Ectodermal cell (in vitro differentiated cells): ENCODE data around the gene LRRC52.
"Not testable (repeated sequence)": the region's sequence is repeated elsewhere in the genome, so short reads cannot be mapped to it uniquely, and the experiment has no call there.

Experiments used
- H3K27ac ChIP-seq: 2 replicates; pipeline ENCODE4 v1.7.0; 2013; ENCODE audit warnings: mild to moderate bottlenecking, low read depth, low read length; ENCODE audit not compliant: insufficient read depth, poor library complexity, severe bottlenecking
- H3K27me3 ChIP-seq: 2 replicates; pipeline ENCODE4 v1.7.0; 2013; ENCODE audit warnings: mild to moderate bottlenecking, low read length; ENCODE audit not compliant: insufficient read depth, control insufficient read depth, poor library complexity, severe bottlenecking
- H3K36me3 ChIP-seq: one replicate; pipeline ENCODE4 v1.7.0; 2013; ENCODE audit warnings: low read length; ENCODE audit not compliant: control insufficient read depth, insufficient read depth
- H3K4me1 ChIP-seq: one replicate; pipeline ENCODE4 v1.7.0; 2013; ENCODE audit warnings: low read length; ENCODE audit not compliant: control insufficient read depth, insufficient read depth
- H3K4me3 ChIP-seq: 2 replicates; pipeline ENCODE4 v1.7.0; 2013; ENCODE audit warnings: low read depth, low read length, control low read depth; ENCODE audit not compliant: insufficient read depth
- H3K9me3 ChIP-seq: 2 replicates; pipeline ENCODE4 v1.7.0; 2013; ENCODE audit warnings: mild to moderate bottlenecking, low read length, moderate library complexity; ENCODE audit not compliant: control insufficient read depth
- WGBS, 2 experiments: methylation state at CpG; one replicate each; pipeline ENCODE4 v1.1.7; 2013; ENCODE audit warnings: missing lambda C conversion rate in 2 of 2; 5-methylcytosine and 5-hydroxymethylcytosine counted together

LRRC52 gene

GRCh38 chr1:165603810-165604209 lies 60.0 kb downstream of the LRRC52 start:
- 85 to 90% methylated on average over 2 of the region's 2 CpGs for WGBS, 2 experiments
- Histone ChIP-seq H3K9me3 (no peaks in the 10 kb centered on the region), H3K27me3 (no peaks in the 10 kb centered on the region), H3K4me1 (no peaks in the 10 kb centered on the region), H3K27ac (no peak overlapping the region), H3K36me3 (no peaks in the 10 kb centered on the region), H3K4me3 (no peak overlapping the region)

GRCh38 chr1:165605246-165605645 lies 61.4 kb downstream of the LRRC52 start:
- no peak overlapping the region for H3K4me3 ChIP-seq
- 91 to 92% methylated on average over 4 of the region's 4 CpGs for WGBS, 2 experiments
- H3K9me3 ChIP-seq: no peaks in the 10 kb centered on the region

GRCh38 chr1:165606676-165607075 lies 62.9 kb downstream of the LRRC52 start:
- H3K4me3 ChIP-seq, H3K9me3 ChIP-seq, H3K27ac ChIP-seq, H3K36me3 ChIP-seq, H3K4me1 ChIP-seq, H3K27me3 ChIP-seq: not testable (repeated sequence)
- WGBS, 2 experiments: 92 to 93% methylated on average over 10 to 11 of the region's 12 CpGs

More at GRCh38 chr1:165605246-165605645, 61.4 kb downstream of the LRRC52 start:
- Histone ChIP-seq H3K27me3 (no peaks in the 10 kb centered on the region), H3K4me1 (no peaks in the 10 kb centered on the region), H3K27ac (no peak overlapping the region), H3K36me3 (no peaks in the 10 kb centered on the region)

GRCh38 chr1:165610866-165611265 lies 67.1 kb downstream of the LRRC52 start:
- no peak overlapping the region for H3K4me3 ChIP-seq
- no peaks in the 10 kb centered on the region for H3K36me3 ChIP-seq
- 88 to 100% methylated on average over 1 of the region's 1 CpG for WGBS, 2 experiments
- H3K27me3 ChIP-seq: no peaks in the 10 kb centered on the region
- no peaks in the 10 kb centered on the region for H3K9me3 ChIP-seq
- no peak overlapping the region for H3K27ac ChIP-seq
- no peaks in the 10 kb centered on the region for H3K4me1 ChIP-seq

- WGBS, 2 experiments: 91 to 97% methylated on average over 3 of the region's 3 CpGs
These were observed 68.3 kb downstream of the LRRC52 start for GRCh38 chr1:165612062-165612461.

More at GRCh38 chr1:165612062-165612461, 68.3 kb downstream of the LRRC52 start:
- H3K27ac ChIP-seq: no peak overlapping the region
- no peaks in the 10 kb centered on the region for H3K4me1 ChIP-seq
- H3K9me3 ChIP-seq: no peaks in the 10 kb centered on the region
- no peaks in the 10 kb centered on the region for H3K27me3 ChIP-seq
- H3K4me3 ChIP-seq: no peak overlapping the region
- no peaks in the 10 kb centered on the region for H3K36me3 ChIP-seq
